HUDEP-2 (cell line): ENCODE measurements around the gene GNA15.
A peak's percentile ranks its signal among the peaks of the same experiment; 100 is the strongest.
"Not testable (repeated sequence)": the region's sequence is repeated elsewhere in the genome, so short reads cannot be mapped to it uniquely, and the experiment has no call there.

Source experiments
- DNase-seq, 76 experiments: peaks; one replicate each; lab custom pipeline; 2025; ENCODE audit not compliant: unreplicated experiment in 76 of 76; lab: John Stamatoyannopoulos, UW

GNA15 gene

DNA sequence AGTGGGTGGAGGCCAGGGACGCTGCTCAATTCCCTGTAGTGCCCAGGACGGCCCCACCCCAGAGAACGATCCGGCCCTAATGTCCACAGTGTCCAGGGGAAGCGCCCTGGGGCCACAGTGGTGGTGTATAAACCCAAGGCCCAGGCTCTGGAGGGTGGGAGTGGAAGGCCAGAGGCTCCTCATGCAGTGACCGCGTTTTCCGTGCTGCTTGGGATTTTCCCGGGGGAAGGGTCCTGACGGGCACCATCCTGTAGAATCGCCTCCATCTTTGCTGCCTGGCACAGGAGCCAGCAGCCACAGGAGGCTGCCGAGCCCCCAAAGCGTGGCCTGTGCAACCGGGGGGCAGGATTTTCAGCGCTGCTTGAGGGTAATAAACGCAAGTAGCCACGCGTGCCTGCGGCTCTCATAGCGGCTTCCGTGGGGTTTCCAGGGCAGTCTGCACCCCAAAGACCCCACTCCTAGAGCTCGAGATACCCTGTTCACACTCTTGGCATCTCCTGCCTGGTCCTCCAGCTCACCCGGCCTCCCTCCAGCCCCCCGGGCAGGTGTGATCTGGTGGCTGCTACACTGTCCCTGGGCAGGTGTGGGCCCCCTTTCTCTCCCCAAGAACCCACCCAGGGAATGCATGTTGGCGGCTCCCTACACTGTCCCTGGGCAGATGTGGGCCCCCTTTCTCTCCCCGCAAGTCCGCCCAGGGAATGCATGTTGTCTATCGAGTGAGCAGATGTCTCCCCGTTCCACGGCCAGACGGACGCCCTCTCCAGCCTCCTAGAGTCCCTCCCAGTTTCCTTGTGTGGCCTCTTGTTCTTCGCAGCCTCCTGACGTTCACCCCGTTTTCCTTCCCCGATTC, 52.1 kb downstream of the GNA15 start:
- DNase-seq: no peak

DNA sequence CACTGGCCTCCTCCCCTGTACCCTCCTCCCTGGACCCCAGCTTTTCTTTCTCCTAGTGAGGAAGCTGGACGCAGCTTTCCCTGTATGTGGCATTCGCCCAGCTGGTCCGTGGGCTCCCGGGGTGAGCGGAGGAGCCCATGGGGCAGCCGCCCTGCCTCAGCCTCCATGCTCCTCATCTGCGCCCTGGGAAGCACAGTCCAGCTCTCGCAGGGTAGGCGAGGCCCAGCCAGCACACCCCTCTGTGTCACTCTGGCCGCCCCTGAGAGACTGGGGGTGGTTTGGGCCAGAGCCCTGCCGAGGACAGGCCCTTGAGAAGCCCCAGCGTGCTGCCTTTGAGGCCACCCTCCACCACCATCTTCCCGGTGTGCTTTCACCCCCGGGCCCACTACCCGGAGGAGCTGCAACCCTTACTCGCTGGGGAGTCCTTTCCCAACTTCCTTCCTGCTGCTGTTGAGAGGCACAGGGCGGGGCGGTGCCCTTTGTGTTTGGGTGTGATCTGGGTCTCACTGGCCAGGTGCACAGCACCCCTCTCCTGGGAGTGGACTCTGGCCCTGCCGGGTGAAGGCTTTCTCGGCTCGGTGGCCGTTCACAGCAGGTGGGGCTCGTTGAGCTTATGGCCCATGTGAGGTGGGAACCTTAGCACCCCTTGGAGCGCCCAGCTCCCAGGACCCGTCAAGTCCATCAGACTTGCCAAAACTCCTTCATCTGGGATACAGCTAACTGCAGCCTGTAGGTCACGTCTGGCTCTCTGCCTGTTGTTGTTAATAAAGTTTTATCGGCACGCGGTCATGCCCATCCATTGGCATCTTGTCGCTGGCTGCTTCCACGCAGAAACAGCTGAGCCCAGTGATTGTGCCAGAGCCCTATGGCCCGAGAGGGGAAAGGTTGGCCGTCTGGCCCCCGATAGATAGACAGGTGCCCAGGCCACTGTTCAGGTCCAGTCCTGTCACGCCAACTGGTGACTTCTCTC, 53.1 kb downstream of the GNA15 start:
- DNase-seq: no peak

DNA sequence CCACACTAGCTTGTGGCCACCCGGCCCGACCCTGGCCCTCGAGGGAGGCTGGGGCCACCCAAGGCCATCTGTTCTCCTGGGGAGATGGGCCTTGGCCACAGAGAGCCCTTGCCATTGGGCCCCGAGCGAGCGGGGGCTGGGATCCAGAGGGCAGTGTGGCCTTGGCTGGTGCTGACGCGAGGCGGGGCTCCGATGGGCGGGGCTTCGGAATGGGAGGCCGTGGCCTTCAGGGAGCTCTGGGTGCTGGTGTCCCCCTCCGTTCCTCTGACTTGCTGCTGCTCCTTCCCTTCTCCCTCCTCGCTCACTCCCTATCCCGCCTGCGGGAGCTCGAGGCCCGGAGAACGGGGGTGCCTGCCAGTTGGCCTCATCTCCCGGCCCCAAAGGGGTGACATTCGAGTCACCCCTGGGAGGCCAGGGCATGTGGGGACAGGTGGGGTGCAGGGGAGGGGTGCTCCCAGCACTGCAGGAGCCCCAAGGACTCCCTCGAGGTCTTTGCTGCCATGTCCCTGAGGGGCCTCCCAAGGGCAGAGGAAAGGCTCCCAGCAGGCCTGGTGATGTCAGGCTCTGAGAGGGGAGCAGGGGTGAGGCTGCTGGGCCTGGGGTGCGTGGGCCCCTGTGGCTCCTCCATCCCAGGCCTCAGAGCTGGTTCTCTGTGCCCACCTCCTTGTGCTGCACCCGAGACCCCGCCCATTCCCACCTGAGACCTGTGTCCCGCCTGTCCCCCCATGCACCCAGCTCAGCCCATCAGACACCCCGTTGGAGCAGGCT, 54.1 kb downstream of the GNA15 start:
- DNase-seq: peak in 6 of 76 experiments; percentile 13 to 27 (median 20)

DNA sequence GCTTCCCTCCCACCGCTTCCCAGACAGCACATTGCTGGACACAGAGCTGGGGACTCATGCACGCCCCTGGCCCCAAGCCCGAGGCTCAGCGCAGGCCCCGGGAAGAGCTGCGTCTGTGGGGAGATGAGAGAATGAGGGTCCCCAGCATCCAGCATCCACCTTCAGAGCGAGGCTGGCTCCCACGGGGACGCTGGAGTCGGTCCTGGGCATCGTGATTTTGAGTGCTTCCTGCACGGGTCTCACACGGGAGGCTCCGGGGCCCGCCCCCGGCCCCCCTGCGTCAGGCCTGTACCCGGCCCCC, 54.6 kb downstream of the GNA15 start:
- no peak for DNase-seq

DNA sequence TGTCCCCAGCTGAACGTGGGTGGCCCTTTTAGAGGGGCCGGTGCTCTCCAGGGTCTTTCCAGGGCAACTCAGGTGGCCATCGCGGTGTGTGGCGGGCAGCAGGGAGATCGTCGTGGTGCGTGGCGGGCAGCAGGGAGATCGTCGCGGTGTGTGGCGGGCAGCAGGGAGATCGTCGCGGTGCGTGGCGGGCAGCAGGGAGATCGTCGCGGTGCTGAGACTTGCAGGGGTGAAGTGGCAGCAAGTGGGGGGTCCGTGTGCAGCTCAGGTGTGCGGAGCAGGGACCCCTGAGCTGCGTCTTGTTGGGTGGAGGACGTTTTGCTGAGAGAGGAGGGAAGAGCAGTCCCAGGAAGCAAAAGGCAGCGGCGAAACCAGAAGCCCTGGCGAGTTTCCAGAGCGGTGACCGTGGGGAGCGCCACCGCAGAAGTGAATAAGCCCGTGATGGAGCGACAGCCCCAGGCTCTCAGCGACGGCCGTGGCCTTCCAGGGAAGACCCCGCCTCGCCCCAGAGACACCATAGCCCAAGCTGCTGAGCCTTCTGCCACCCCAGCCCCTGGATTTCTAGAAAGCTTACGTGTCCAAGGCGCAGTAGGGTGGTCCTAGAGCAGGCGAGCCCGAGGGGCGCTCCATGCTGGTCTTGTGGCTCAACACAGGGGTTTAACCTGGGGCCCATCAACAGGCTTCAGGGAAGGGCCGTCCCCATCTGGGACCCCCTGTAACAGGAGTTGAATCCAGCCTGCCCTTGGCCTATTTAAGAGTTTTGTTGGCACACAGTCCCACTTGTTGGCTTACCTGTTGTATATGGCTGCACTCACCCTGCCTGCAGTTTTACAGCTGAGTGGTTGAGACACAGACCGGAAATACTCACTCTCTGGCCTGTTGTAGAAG, 55.3 kb downstream of the GNA15 start:
- DNase-seq: no peak

DNA sequence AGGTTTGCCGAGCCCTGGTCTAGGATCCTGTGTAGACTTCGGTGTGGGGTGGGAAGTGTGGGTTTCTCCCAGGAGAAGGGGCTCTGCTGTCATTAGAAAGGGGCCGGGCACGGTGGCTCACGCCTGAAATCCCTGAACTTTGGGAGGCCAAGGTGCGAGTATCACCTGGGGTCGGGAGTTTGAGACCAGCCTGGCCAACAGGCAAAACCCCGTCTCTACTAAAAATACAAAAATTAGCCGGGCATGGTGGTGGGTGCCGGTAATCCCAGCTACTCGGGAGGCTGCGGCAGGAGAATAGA, 55.9 kb downstream of the GNA15 start:
- DNase-seq: not testable (repeated sequence)

DNA sequence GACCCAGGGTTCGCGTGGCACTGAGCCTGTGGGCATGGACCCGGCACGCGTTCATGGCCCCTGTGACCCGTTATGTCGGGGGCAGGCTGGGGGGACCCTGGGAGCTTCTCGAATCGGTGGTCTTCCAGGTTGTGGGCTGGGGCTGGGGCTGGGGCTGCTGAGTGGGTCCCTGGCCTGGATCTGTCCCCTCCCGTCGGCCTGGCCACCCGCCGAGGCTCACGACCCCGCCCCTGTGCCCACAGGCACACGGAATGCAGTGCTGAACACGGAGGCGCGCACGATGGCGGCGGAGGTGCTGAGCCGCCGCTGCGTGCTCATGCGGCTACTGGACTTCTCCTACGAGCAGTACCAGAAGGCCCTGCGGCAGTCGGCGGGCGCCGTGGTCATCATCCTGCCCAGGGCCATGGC, 56.4 kb downstream of the GNA15 start:
- no peak for DNase-seq

DNA sequence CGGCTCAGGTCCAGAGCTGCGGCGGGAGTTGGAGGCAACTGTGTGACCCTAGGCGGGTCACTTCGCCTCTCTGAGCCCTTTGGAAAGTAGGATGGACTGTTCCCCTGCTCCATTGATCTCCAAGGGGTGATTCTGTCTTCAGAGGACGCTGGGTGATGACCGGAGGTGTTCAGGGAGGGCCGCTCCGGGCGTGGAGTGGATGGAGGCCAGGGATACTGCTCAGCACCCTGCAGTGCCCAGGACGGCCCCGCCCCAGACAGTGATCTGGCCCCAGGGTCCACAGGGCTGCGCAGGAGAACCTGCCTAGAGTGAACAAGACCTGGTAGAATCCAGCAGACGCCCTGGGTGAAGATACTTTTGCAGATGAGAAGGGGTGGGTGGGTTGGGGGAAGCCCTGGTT, 56.9 kb downstream of the GNA15 start:
- DNase-seq: no peak

DNA sequence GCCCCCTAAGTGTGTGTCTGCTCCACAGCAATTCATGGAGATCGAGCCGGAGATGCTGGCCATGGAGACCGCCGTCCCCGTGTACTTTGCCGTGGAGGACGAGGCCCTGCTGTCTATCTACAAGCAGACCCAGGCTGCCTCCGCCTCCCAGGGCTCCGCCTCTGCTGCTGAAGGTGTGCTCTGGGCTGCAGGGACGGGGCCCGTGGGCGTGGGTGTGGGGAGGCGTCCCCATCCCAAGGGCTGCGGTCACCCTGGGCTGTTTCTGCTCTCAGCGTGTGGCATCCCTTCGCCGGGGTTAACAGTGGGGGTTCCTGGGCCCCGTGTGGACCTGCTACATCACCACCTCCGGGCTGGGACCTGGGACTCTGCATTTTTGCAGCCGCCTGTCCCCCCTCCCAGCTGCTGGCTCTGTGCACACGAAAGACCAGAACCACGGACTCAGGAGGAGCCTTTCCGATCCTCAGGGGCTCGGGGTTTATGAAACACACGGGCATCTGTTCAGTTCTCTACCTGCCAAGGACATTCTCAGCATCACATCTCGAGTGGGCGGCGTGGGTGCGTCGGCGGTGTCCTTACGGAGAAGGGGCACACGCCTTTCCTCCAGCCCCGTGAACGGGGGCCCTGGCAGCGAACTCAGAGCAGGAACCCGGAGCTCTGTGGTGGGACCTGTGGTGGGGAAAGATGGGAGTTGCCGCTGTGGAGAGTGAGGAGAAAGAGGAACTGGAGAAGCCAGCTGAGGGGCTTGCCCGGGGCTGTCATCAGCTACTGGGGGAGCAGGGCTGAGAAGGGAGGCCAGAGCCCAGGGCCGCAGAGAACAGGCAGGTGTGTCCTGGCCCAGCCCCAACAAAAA, 57.6 kb downstream of the GNA15 start:
- peak in 53 of 76 experiments; percentile 15 to 78 (median 51) for DNase-seq

DNA sequence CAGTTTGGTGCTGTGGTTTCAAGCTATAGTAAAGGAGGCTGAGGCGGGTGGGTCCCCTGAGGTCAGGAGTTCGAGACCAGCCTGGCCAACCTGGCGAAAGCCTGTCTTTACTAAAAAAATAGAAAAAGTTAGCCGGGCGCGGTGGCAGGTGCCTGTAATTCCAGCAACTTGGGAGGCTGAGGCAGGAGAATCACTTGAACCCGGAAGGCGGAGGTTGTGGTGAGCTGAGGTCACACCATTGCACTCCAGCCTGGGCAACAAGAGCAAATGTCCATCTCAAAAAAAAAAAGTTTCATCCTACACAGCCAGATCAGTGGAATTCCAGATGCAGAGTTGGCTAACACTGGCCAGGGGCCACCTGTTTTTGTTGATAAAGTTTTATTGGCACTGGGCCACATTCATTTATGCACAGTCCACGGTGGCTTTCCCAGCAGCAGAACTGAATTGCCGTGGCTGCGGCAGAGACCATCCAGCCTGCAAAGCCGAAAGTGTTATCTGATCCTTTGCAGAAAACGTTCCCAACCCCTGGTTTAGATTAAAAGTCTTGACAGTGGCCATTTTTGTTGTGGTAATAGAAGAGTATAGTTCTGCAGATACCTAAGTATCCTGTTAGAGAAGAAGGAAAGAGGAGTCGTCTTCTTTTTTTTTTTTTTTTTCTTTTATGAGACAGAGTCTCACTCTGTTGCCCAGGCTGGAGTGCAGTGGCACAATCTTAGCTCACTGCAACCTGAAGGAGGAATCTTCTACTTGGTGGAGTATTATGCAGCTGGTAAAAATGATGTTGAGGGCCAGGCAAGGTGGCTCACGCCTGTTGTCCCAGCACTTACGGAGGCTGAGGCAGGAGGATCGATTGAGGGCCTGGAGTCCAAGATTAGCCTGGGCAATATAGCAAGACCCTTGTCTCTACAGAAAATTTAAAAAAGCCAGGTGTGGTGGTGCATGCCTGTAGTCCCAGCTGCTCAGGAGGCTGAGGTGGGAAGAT, 58.6 kb downstream of the GNA15 start:
- peak in 74 of 76 experiments; percentile 59 to 99 (median 90) for DNase-seq

DNA sequence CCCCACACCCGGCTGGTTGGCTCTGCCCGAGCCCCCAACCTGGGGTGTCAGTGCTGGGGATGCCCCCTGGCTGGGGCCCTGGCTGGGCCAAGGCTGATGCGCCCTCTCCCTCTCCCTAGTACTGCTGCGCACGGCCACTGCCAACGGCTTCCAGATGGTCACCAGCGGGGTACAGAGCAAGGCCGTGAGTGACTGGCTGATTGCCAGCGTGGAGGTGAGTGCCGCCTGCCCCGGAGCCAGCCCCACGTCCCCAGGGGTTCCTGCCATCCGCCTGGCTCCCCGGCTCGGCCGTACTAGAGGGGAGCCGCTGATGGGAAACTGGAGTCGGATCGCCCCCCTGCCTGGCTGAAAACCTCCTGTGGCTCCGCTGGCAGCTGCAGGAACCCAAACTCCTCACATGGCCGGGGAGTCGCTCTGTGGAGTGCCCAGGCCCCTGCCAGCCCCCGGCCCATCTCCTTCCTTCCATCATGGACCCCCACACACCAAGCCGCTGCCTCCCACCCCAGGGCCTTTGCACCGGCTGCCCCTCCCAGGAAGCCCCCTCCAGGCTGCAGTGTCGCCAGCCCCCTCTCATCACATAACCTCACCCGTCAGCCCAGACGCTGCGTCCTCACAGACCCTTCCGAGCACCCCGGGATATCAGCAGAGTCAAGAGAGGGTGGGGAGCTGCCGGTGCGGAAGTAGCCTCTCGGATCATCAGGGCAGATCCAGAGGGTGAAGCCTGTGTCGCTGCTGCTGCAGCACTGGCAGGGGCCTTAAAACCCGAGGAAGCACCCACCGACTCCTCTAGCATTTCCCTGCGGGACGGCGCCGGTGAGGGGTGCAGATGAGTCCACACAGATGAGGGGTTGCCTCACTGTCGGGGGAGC, 60.5 kb downstream of the GNA15 start:
- no peak for DNase-seq

DNA sequence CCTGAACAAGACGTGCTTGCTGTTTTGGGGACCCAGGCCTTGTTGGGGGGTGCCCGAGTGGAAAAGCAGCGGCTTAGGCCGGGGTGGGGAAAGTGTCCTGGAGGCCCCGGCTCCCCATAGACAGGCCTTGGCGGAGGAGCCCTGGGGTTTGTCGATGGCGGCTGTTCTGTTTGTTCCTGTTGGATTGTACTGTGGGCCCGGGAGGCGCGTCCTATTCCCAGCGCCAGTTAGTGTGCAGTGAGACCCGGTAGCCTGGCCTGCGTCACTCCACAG, 61.0 kb downstream of the GNA15 start:
- DNase-seq: no peak

DNA sequence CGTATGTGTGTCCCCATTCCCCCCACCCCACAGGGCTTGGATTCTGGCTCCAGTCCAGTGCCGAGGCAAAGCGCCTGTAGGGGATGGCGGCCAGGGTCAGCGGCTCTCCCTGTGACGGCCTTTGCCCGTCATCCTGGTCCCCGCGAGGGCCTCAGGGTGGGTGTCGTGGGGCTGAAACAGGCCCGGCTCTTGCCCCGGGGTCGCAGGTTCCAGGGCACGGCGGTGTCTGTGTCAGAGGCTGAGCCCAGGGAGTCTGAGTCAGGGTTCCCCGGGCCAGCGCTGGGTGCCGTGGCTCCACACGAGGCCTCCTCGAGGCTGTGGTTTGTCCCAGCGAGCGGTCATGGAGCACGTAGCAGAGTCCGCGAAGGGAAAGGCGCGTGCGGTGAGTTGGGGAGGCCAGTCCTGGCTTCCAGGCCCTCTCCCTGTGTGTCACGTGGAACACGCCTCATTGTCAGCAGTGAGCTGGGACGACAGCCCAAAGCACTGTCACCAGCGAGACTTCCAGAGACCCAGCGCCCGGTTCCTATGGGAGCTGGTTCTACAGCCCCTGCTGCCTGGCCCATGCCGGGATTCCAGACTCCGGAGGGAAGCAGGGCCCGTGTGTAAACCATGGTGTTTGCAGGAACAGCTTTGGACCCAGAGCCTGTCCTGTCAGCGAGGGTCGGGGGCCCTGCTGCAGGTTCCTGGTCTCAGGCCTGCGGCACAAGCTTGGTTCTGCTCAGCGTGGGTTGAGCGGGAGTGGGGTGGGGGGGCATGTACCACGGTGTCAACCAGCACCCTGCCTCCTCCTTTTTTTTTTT, 63.3 kb downstream of the GNA15 start:
- no peak for DNase-seq

DNA sequence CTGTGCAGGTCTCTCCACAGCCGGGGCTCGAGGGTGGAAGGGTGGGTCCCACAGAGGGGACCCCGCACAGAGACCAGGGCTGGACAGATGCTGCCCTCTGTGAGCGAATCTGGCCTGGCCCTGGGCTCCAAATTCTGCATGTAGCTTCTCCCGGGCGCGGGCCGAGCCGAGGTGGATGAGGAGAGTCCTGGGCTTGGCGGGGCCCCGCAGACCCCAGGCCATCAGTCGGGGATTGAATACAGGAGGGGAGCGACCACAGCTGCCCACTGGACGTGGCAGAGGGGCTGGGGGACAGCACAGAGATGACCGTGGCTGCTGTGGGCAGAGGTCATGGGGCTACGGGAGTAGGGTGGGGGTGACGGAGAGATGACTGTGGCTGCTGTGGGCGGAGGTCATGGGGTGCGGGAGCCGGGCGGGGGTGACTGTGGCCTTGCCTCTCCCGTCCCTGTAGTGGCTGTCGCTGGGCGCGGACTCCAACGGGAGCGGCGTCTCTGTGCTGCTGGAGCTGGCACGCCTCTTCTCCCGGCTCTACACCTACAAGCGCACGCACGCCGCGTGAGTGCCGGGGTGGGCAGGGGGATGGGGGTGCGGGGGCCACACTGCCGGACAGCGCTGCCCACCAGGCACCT, 65.4 kb downstream of the GNA15 start:
- DNase-seq: no peak

DNA sequence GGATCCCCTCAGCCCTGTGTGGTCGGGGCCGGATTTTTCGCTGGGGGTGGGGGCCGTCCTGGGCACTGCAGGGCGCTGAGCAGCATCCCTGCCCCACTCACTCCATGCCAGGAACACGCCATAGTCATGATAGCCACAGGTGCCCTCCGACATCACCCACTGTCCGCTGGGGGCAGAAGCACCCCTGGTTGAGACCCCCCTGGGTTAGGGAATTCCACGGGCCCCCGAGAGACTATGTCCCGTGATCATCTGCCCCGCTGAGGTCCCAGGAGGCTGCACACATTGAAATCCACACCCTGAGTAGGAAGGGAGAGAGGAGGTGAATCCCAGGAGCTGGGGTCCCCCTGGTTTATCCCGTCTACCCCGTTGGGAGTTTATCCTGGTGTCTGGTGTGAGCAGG, 66.1 kb downstream of the GNA15 start:
- DNase-seq: no peak

DNA sequence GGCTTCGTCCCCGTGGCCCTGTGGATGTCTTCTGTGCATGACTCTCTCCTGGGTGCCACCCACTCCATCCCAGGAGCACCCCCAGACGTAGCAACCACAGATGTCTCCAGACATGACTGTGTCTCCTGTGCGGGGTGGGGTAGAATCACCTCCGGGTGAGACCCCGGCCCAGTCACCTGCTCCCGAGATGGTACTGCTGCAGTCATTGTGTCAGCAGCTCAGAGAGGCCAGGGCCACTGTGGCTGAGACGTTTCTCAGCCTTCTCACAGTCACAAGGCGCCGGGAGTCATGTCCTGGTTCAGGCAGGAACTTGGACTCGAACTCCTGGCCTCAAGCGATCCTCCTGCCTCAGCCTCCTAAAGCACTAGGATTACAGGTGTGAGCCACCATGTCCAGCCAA, 66.5 kb downstream of the GNA15 start:
- no peak for DNase-seq
